HG03135 (cell line): ENCODE data around the gene CLEC4A.
"Not testable (repeated sequence)": the region's sequence is repeated elsewhere in the genome, so short reads cannot be mapped to it uniquely, and the experiment has no call there.

Source experiments
- ATAC-seq: cut with Tn5 transposase; IDR thresholded peaks from one replicate; pipeline ENCODE4 v1.9.1; 2021; ENCODE audit warnings: mild to moderate bottlenecking, moderate library complexity; ENCODE audit not compliant: unreplicated experiment

The CLEC4A gene

GRCh38 chr12:8123124-8123912 is at the start of gene CLEC4A:
CLEC4A (plus strand) TSS chr12:8123617; CDS start chr12:8123879, 262 bp downstream.
- no peak for ATAC-seq

GRCh38 chr12:8075935-8076334 is 47.5 kb upstream of the CLEC4A start:
- ATAC-seq: no peak

DNA sequence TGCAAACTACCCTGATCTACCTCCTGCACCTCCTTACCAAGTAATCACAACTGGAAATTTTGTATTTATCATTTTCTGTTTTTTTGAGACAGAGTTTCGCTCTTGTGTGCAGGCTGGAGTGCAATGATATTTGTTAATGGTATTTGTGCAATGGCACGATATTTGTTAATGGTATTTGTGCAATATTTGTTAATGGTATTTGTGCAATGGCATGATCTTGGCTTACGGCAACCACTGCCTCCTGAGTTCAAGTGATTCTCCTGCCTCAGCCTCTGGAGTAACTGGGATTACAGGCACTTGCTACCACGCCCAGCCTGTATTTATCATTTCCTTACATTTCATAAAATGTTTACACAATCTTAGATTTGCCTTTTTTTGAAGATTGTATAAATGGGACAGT is 47.1 kb upstream of the CLEC4A start:
- no peak for ATAC-seq

DNA sequence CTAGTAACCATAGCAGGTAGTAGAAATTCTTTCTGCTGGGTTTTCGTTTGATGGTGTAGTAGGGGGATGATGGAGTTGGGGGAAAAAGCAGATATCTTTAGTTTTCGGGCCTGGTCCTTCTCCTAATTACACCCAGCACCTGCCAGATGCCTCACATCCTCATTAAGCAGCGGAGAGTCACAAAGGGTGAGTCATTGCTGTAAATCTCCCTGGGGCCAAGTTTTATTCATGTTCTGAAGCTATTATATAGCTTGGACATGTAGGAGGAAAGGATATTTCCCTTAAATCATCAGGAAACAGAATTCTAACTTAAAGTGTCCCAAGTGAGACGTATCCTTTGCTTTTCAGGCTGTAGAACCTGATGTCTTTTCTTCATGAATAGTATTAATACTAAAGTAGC is 46.2 kb upstream of the CLEC4A start:
- ATAC-seq: no peak

GRCh38 chr12:8078398-8078797 is 45.0 kb upstream of the CLEC4A start:
- ATAC-seq: no peak

- no peak for ATAC-seq
Observed at GRCh38 chr12:8078916-8079315, 44.5 kb upstream of the CLEC4A start.

DNA sequence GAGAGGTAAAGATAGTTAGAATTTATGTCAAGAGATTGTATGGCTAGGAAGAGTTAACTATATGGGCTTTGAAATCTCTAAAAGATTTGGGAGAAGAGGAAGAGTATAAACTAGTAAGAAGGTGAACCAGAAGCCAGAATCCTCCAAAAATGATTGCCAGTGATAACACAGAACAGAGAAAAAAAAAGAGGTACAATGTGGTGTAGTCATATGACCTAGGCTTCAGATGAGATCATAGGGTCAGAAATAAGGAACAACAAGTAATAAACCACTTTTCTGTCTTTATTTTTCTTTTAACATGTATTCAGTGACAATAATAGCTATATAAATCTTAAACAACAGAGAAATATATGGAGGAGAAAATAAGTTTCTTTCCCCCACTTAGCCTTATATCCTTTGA is 43.3 kb upstream of the CLEC4A start:
- ATAC-seq: no peak

- no peak for ATAC-seq
Observed at GRCh38 chr12:8081251-8081920, 42.0 kb upstream of the CLEC4A start.

DNA sequence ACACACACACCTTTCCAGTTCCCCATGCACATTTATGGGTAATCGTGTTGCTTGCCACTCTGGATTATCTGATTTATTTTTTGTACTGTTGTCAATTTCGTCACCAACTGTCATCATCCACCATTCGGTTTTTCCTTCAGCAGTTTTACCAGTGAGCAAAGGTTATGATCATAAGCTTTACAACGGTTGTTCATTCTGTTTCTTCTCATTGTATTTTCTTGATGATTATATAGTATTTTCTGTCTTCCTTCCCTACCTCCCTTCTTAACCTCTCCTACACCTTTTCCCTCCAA is 40.7 kb upstream of the CLEC4A start:
- ATAC-seq: no peak

DNA sequence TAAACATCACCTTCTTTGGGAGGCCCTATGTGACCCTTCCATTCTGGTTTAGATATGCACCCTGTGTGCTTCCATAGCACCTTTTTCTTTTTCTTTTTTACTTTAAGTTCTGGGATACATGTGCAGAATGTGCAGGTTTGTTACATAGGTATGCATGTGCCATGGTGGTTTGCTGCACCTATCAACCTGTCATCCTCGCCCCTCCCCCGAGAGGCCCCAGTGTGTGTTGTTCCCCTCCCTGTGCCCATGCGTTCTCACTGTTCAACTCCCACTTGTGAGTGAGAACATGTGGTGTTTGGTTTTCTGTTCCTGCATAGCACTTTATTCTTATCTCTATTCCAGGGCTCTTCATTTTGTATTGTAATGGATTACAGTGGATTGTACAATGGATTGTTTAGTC is 39.1 kb upstream of the CLEC4A start:
- not testable (repeated sequence) for ATAC-seq

GRCh38 chr12:8087666-8088065 is 35.8 kb upstream of the CLEC4A start:
- no peak for ATAC-seq

DNA sequence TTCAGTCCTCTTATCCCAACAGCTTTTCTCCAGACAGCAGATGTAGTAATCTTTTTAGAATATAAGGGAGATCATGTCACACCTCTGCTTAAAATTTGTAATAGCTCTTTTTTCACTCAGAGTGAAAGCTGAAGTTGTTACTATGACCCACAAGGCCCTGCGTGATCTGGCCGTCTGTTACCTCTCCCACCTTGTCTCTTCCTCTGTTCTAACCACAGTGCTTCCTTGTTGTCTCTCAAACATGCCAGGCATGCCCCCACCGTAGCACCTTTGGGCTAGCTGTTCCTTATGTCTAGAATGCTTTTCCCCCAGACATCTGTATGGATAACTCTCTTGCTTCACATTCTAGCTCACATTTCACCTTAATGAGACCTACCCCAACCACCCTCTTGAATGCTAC is 34.8 kb upstream of the CLEC4A start:
- ATAC-seq: no peak

DNA sequence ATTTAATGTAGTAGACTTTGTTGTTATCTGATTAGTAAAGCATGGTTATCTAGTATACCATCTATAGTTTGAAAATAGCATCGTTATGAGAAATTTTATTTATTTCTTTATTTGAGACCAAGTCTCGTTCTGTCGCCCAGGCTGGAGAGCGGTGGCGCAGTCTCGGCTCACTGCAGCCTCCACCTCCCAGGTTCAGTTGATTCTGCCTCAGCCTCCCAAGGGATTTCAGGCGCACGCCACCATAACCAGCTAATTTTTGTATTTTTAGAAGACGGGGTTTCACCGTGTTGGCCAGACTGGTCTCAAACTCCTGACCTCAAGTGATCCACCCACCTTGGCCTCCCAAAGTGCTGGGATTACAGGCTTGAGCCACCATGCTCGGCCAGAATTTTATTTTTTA is 34.1 kb upstream of the CLEC4A start:
- ATAC-seq: not testable (repeated sequence)

GRCh38 chr12:8089716-8090115 is 33.7 kb upstream of the CLEC4A start:
- no peak for ATAC-seq

DNA sequence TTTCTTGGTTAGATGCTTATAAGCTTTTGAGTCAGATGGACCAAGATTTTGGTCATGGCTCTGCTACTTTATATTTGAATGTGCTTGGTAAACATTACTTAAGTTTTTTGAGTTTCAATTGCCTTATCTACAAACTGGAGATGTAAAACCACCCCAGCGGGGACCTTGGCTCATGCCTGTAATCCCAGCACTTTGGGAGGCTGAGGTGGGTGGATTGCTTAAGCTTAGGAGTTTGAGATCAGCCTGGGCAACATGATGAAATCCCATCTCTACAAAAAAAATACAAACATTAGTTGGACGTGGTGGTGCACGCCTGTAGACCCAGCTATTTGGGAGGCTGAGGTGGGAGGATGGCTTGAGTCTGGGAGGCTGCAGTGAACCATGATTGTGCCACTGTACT is 30.1 kb upstream of the CLEC4A start:
- ATAC-seq: no peak

GRCh38 chr12:8096281-8096915 is 27.0 kb upstream of the CLEC4A start:
- ATAC-seq: no peak

- ATAC-seq: no peak
Observed at GRCh38 chr12:8099235-8099634, 24.2 kb upstream of the CLEC4A start.

DNA sequence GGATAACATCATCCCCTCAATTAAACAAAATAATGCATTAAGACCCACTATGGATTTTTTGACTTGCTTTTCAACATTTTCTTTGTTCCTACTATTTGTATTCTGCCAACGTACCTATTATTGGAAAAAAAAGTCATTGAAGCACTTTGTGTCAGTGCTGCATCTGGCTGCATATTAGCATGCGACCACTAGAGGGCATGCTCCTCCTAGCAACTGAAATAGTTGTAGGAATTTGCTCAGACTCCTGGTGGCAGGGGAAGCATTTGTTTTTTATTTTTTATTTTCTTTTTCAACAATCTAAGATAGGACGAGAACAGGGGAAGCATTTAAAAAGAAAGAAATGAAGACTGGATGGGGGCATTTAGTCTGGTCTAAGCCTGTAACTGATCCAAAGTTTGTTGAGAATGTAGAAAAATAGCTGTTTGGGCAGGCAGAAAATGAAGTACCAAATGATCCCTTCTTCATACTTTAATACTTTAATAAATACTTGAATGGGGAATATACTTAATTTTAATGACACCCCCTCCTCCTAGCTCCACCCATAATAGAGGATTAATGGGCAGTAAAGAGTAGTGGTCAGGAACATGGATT is 14.5 kb upstream of the CLEC4A start:
- no peak for ATAC-seq

- ATAC-seq: not testable (repeated sequence)
Observed at GRCh38 chr12:8113117-8113516, 10.3 kb upstream of the CLEC4A start.

- no peak for ATAC-seq
Observed at GRCh38 chr12:8120072-8120713, 3.2 kb upstream of the CLEC4A start.

DNA sequence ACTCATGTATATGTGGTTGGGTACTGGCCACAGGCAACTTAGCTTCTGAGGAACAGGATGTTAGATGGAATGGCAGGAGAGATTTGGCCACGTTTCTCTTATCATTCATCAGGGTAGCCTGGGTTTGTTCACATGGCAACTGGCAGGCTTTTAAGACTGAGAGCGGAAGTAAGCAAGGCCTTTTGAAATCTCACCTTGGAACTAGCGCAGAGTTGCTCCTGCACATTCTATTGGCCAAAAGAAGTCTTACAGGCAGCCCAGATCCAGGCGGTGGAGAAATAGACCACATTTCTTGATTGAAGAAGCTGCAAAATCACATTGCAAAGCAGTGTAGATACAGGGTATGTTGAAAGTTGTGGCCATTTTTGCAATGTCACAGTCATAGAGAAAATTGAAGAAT is 3.7 kb downstream of the CLEC4A start:
- no peak for ATAC-seq
